ENCODE measurements around the gene LPA.

- no peak for TF ChIP-seq POLR2A (IDR thresholded peaks at IDR 0.05)
- no peak for TF ChIP-seq EP300 (IDR thresholded peaks at IDR 0.05)
- TF ChIP-seq POLR2AphosphoS5 (IDR thresholded peaks at IDR 0.05): no peak
Measured at GRCh38 chr6:160508599-160508998, 155.5 kb downstream of the LPA start.

All from suprapubic skin (tissue), 4 donors.